Fibroblast of lung (primary cell): ENCODE data around the gene CCL20.

Experiments used
- CTCF ChIP-seq, 2 donors: IDR thresholded peaks in 1 of 2; conservative IDR thresholded peaks in 1 of 2; 1 replicate in 1 of 2; 2 replicates in 1 of 2; pipeline ENCODE4 v1.5.1; 2011 to 2012; ENCODE audit warnings: low read length in 2 of 2, control low read depth in 1 of 2, inconsistent platforms in 1 of 2, low read depth in 1 of 2, mild to moderate bottlenecking in 1 of 2
- EZH2 ChIP-seq: IDR thresholded peaks from 2 replicates; pipeline ENCODE4 v1.5.1; 2012; ENCODE audit warnings: low read length, control low read depth, mild to moderate bottlenecking; ENCODE audit errors: missing control alignments

GRCh38 chr2:227774011-227774624, 39.5 kb upstream of the CCL20 start:
- TF ChIP-seq CTCF (conservative IDR thresholded peaks at IDR 0.05 in 1 of 2, IDR thresholded peaks at IDR 0.05 in 1 of 2; ENCODE audit: low read depth in 1 of 2, low read length in 2 of 2) = peak; percentile 17 to 24
- no peak for TF ChIP-seq EZH2
